RWPE2 (cell line): ENCODE data around the gene GTF3C1.

Source experiments
- ATAC-seq: fragments of 200-7000 bp; cut with Tn5 transposase; 3 replicates; pipeline ENCODE4 v1.9.1; 2021; ENCODE audit warnings: low read depth
- DNase-seq: peaks from one replicate; pipeline ENCODE4 v3.0.0-alpha.2; 2020; ENCODE audit warnings: low spot score
- H3K27ac ChIP-seq: fragments of 450-650 bp; 2 replicates; pipeline ENCODE4 v1.5.1; 2017; ENCODE audit warnings: mild to moderate bottlenecking; ENCODE audit not compliant: poor library complexity, severe bottlenecking
- H3K27me3 ChIP-seq: fragments of 250-450 bp; sonication (Bioruptor Pico); 2 replicates; pipeline ENCODE4 v1.5.1; 2021; ENCODE audit warnings: mild to moderate bottlenecking, moderate library complexity; ENCODE audit not compliant: insufficient read depth, poor library complexity, severe bottlenecking
- H3K36me3 ChIP-seq: fragments of 250-450 bp; sonication (Bioruptor Pico); 2 replicates; pipeline ENCODE4 v1.5.1; 2020; ENCODE audit warnings: low read depth, mild to moderate bottlenecking, moderate library complexity
- H3K4me1 ChIP-seq: fragments of 250-450 bp; sonication (Bioruptor Pico); 2 replicates; pipeline ENCODE4 v1.5.1; 2021; ENCODE audit warnings: mild to moderate bottlenecking, moderate library complexity; ENCODE audit not compliant: insufficient read depth, poor library complexity, severe bottlenecking
- H3K4me3 ChIP-seq: fragments of 250-450 bp; sonication (Bioruptor Pico); 2 replicates; pipeline ENCODE4 v1.5.1; 2021; ENCODE audit warnings: mild to moderate bottlenecking, moderate library complexity; ENCODE audit not compliant: severe bottlenecking
- H3K9me3 ChIP-seq: fragments of 250-450 bp; sonication (Bioruptor Pico); 2 replicates; pipeline ENCODE4 v1.5.1; 2021; ENCODE audit warnings: mild to moderate bottlenecking, moderate library complexity; ENCODE audit not compliant: severe bottlenecking
- CTCF ChIP-seq: fragments of 450-650 bp; IDR thresholded peaks from one replicate; pipeline ENCODE4 v1.5.1; 2017; ENCODE audit warnings: mild to moderate bottlenecking, moderate library complexity; ENCODE audit not compliant: poor library complexity, severe bottlenecking

GTF3C1 gene

GRCh38 chr16:27566417-27566816, 16.7 kb upstream of the GTF3C1 start:
- Histone ChIP-seq H3K4me3 (no peak overlapping the region), H3K27ac (no peak overlapping the region), H3K27me3 (no peaks in the 10 kb centered on the region), H3K9me3 (no peaks in the 10 kb centered on the region), H3K4me1 (no peaks in the 10 kb centered on the region), H3K36me3 (no peaks in the 10 kb centered on the region; the same call in 1 of the 2 replicates)
- DNase-seq (no peak), ATAC-seq (no peak)
- TF ChIP-seq CTCF = no peak

DNA sequence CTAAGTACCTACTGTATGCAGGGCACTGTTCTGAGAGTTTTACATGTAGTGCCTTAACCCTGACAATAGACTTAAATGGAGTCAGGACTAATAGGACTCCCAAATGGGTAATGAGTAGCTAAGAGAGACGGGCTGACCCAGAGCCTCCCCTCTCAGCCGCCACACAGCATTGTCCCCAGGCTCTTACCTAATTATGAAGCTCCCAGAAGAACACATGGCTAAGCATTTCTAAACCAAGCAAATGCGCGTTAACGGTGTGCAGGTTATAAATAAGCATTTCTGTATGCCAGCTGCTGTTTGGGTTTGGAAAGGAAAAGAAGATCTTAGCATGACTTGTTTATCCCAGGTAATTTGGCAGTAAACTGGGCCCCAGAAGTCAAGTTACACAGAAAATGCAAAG, 14.5 kb upstream of the GTF3C1 start:
- H3K27ac ChIP-seq = no peak overlapping the region
- no peaks in the 10 kb centered on the region for H3K9me3 ChIP-seq
- ATAC-seq = no peak
- H3K4me3 ChIP-seq = no peak overlapping the region
- H3K36me3 ChIP-seq = no peaks in the 10 kb centered on the region; the same call in 1 of the 2 replicates
- no peaks in the 10 kb centered on the region for H3K4me1 ChIP-seq
- no peak for TF ChIP-seq CTCF
- DNase-seq = no peak
- H3K27me3 ChIP-seq = no peaks in the 10 kb centered on the region

- no peaks in the 10 kb centered on the region for H3K36me3 ChIP-seq
- H3K27ac ChIP-seq = no peak overlapping the region
- ATAC-seq = no peak
- DNase-seq = no peak
- TF ChIP-seq CTCF = no peak
- H3K27me3 ChIP-seq = no peaks in the 10 kb centered on the region
- H3K9me3 ChIP-seq = no peaks in the 10 kb centered on the region
- H3K4me3 ChIP-seq = no peak overlapping the region
- H3K4me1 ChIP-seq = no peaks in the 10 kb centered on the region
Measured at GRCh38 chr16:27561216-27561615, 11.5 kb upstream of the GTF3C1 start.

DNA sequence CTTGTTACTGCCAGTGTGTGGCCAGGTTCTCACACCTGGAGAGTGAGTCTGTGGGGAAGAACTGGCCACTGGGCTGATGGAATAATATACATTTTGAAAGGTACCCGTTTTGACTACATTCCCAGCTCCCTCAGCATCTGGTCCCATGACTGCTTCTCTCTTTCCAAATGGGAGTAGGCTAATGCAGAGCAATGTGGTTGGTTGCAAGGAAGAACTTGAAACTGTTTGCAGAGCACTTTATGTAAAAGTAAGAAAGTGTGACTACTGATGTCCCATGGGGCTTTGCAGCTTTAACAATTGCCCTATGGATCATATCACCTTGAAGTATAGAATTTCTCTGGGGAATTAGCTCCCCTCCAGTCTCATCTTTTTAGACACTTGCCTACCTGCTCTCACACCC, 9.2 kb upstream of the GTF3C1 start:
- Histone ChIP-seq H3K9me3 (no peaks in the 10 kb centered on the region), H3K27me3 (no peaks in the 10 kb centered on the region), H3K4me3 (no peak overlapping the region), H3K4me1 (no peaks in the 10 kb centered on the region), H3K27ac (no peak overlapping the region), H3K36me3 (0 out of 2 replicates have a peak, but pooled peaks cover 3% of the 10 kb centered on the region)
- TF ChIP-seq CTCF = no peak
- ATAC-seq = no peak
- DNase-seq = no peak

DNA sequence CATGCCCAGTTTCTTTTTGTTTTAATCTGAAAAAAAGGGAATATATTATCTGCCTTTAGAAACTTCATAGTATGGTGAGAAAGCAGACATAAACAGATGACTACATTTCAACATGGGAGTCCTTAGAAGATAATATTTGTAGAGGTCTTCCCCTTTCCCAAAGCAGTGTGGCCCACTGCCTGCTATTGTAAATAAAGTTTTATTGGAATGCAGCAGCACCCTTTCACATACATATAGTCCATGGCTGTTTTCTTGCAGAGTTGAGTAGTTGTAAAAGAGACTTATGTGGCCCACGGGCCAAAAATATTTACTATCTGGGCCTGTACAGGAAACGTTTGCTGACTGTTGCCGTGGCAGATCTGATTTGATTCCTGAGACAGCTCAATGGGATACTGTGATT, 8.7 kb upstream of the GTF3C1 start:
- H3K9me3 ChIP-seq = no peaks in the 10 kb centered on the region
- no peak overlapping the region for H3K4me3 ChIP-seq
- ATAC-seq = no peak
- H3K4me1 ChIP-seq = no peaks in the 10 kb centered on the region
- TF ChIP-seq CTCF = no peak
- 0 out of 2 replicates have a peak, but pooled peaks cover 3% of the 10 kb centered on the region for H3K36me3 ChIP-seq
- no peaks in the 10 kb centered on the region for H3K27me3 ChIP-seq
- H3K27ac ChIP-seq = no peak overlapping the region
- no peak for DNase-seq
